ENCODE data around the gene RALGPS2. TPM values are rescaled to one million over a fixed set of nuclear protein-coding genes. Genes with fewer than 3 reads are reported as not detected.
A peak's percentile ranks its signal among the peaks of the same experiment; 100 is the strongest.

Gene RALGPS2
- total and polyA plus RNA-seq, 2 of the 13 experiments (the other 11 are each of a cell fraction or from before 2014, with no cell fraction given) = 15.6 to 36.0 TPM

DNA sequence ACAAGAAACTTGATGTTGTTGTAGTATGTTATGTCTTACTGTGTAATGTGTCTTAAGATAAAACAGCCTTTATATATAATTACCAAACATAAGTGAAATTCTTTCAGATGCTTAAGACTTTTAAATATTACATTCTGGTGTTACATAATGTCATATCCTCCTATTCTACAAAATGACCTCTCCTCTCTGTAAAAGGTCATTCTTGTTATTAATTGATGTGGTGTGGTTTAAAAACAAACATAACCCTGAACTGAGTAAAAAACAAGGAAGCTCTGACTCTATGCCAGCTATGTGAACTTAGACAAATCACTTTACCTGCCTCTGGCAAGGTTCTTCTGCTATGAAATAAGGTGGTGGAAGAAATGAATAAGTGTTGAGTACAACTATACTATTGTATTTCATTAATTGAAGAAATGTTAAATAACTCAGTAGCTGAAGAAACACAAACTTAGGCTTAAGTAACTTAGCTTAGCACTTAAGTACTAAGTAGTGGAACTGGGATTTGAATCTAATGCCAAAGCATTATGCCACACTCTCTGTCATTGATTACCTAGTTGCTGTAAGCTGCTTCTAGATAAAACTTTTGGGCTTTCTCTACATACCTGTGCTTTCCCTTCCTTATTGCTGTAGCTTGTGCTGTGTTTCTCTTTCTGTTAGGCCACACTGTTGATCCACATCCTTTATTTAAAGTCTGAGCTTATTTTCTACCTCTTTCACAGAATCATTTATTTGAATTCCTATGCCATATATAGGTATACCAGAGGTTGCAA is 146.7 kb downstream of the RALGPS2 start (continued):
- TF ChIP-seq, protein P1, sequence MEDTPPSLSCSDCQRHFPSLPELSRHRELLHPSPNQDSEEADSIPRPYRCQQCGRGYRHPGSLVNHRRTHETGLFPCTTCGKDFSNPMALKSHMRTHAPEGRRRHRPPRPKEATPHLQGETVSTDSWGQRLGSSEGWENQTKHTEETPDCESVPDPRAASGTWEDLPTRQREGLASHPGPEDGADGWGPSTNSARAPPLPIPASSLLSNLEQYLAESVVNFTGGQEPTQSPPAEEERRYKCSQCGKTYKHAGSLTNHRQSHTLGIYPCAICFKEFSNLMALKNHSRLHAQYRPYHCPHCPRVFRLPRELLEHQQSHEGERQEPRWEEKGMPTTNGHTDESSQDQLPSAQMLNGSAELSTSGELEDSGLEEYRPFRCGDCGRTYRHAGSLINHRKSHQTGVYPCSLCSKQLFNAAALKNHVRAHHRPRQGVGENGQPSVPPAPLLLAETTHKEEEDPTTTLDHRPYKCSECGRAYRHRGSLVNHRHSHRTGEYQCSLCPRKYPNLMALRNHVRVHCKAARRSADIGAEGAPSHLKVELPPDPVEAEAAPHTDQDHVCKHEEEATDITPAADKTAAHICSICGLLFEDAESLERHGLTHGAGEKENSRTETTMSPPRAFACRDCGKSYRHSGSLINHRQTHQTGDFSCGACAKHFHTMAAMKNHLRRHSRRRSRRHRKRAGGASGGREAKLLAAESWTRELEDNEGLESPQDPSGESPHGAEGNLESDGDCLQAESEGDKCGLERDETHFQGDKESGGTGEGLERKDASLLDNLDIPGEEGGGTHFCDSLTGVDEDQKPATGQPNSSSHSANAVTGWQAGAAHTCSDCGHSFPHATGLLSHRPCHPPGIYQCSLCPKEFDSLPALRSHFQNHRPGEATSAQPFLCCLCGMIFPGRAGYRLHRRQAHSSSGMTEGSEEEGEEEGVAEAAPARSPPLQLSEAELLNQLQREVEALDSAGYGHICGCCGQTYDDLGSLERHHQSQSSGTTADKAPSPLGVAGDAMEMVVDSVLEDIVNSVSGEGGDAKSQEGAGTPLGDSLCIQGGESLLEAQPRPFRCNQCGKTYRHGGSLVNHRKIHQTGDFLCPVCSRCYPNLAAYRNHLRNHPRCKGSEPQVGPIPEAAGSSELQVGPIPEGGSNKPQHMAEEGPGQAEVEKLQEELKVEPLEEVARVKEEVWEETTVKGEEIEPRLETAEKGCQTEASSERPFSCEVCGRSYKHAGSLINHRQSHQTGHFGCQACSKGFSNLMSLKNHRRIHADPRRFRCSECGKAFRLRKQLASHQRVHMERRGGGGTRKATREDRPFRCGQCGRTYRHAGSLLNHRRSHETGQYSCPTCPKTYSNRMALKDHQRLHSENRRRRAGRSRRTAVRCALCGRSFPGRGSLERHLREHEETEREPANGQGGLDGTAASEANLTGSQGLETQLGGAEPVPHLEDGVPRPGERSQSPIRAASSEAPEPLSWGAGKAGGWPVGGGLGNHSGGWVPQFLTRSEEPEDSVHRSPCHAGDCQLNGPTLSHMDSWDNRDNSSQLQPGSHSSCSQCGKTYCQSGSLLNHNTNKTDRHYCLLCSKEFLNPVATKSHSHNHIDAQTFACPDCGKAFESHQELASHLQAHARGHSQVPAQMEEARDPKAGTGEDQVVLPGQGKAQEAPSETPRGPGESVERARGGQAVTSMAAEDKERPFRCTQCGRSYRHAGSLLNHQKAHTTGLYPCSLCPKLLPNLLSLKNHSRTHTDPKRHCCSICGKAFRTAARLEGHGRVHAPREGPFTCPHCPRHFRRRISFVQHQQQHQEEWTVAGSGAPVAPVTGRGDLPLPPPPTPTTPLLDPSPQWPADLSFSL (CRISPR knock-in tag; IDR thresholded peaks at IDR 0.05) = no peak
- TF ChIP-seq NR2F1 (CRISPR knock-in tag; IDR thresholded peaks at IDR 0.05) = peak in 1 of 2 experiments; percentile 55; a peak in 2 of 4 replicates
- TF ChIP-seq, protein P2, sequence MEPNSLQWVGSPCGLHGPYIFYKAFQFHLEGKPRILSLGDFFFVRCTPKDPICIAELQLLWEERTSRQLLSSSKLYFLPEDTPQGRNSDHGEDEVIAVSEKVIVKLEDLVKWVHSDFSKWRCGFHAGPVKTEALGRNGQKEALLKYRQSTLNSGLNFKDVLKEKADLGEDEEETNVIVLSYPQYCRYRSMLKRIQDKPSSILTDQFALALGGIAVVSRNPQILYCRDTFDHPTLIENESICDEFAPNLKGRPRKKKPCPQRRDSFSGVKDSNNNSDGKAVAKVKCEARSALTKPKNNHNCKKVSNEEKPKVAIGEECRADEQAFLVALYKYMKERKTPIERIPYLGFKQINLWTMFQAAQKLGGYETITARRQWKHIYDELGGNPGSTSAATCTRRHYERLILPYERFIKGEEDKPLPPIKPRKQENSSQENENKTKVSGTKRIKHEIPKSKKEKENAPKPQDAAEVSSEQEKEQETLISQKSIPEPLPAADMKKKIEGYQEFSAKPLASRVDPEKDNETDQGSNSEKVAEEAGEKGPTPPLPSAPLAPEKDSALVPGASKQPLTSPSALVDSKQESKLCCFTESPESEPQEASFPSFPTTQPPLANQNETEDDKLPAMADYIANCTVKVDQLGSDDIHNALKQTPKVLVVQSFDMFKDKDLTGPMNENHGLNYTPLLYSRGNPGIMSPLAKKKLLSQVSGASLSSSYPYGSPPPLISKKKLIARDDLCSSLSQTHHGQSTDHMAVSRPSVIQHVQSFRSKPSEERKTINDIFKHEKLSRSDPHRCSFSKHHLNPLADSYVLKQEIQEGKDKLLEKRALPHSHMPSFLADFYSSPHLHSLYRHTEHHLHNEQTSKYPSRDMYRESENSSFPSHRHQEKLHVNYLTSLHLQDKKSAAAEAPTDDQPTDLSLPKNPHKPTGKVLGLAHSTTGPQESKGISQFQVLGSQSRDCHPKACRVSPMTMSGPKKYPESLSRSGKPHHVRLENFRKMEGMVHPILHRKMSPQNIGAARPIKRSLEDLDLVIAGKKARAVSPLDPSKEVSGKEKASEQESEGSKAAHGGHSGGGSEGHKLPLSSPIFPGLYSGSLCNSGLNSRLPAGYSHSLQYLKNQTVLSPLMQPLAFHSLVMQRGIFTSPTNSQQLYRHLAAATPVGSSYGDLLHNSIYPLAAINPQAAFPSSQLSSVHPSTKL (CRISPR knock-in tag; IDR thresholded peaks at IDR 0.05) = peak; percentile 82
- no peak for TF ChIP-seq ZNF652 (CRISPR knock-in tag; IDR thresholded peaks at IDR 0.05; ENCODE audit: borderline replicate concordance, low read depth)
- TF ChIP-seq NFE2 (CRISPR knock-in tag; IDR thresholded peaks at IDR 0.05) = no peak
- TF ChIP-seq, protein P3, sequence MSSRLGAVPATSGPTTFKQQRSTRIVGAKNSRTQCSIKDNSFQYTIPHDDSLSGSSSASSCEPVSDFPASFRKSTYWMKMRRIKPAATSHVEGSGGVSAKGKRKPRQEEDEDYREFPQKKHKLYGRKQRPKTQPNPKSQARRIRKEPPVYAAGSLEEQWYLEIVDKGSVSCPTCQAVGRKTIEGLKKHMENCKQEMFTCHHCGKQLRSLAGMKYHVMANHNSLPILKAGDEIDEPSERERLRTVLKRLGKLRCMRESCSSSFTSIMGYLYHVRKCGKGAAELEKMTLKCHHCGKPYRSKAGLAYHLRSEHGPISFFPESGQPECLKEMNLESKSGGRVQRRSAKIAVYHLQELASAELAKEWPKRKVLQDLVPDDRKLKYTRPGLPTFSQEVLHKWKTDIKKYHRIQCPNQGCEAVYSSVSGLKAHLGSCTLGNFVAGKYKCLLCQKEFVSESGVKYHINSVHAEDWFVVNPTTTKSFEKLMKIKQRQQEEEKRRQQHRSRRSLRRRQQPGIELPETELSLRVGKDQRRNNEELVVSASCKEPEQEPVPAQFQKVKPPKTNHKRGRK (CRISPR knock-in tag; IDR thresholded peaks at IDR 0.05) = no peak
- TF ChIP-seq SNAI1 (CRISPR knock-in tag; IDR thresholded peaks at IDR 0.05; ENCODE audit: borderline replicate concordance) = no peak
- TF ChIP-seq XBP1 (CRISPR knock-in tag; IDR thresholded peaks at IDR 0.05) = no peak

Measured in HepG2 (cell line).